ENCODE results near the gene TRIM75.
A peak's percentile ranks its signal among the peaks of the same experiment; 100 is the strongest.
"Not testable (repeated sequence)": the region's sequence is repeated elsewhere in the genome, so short reads cannot be mapped to it uniquely, and the experiment has no call there.

Gene TRIM75

GRCh38 chr4:165053645-165054044 lies at the start of gene TRIM75:
TSS of gene TRIM75 (plus strand) at chr4:165053866. CDS start at chr4:165059148, 5,282 bp downstream.
- DNase-seq (ENCODE audit: low read depth): no peak

GRCh38 chr4:165005352-165005925 lies 48.2 kb upstream of the TRIM75 start:
- DNase-seq (ENCODE audit: low read depth): no peak

GRCh38 chr4:165006456-165006855 lies 47.2 kb upstream of the TRIM75 start:
- no peak for DNase-seq (ENCODE audit: low read depth)

GRCh38 chr4:165006886-165007285 lies 46.8 kb upstream of the TRIM75 start:
- DNase-seq (ENCODE audit: low read depth): no peak

- DNase-seq (ENCODE audit: low read depth): no peak
These were observed 44.0 kb upstream of the TRIM75 start for GRCh38 chr4:165009493-165010227.

GRCh38 chr4:165010487-165010886 lies 43.2 kb upstream of the TRIM75 start:
- no peak for DNase-seq (ENCODE audit: low read depth)

- no peak for DNase-seq (ENCODE audit: low read depth)
These were observed 42.7 kb upstream of the TRIM75 start for GRCh38 chr4:165010991-165011390.

GRCh38 chr4:165011403-165011802 lies 42.3 kb upstream of the TRIM75 start:
- DNase-seq (ENCODE audit: low read depth): no peak

GRCh38 chr4:165013691-165014090 lies 40.0 kb upstream of the TRIM75 start:
- DNase-seq (ENCODE audit: low read depth): no peak

- DNase-seq (ENCODE audit: low read depth): peak; percentile 2
These were observed 36.7 kb upstream of the TRIM75 start for GRCh38 chr4:165016971-165017370.

- DNase-seq (ENCODE audit: low read depth): not testable (repeated sequence)
These were observed 33.7 kb upstream of the TRIM75 start for GRCh38 chr4:165019995-165020394.

GRCh38 chr4:165025782-165026181 lies 27.9 kb upstream of the TRIM75 start:
- not testable (repeated sequence) for DNase-seq (ENCODE audit: low read depth)

GRCh38 chr4:165027762-165028402 lies 25.8 kb upstream of the TRIM75 start:
- DNase-seq (ENCODE audit: low read depth): no peak

- no peak for DNase-seq (ENCODE audit: low read depth)
These were observed 22.0 kb upstream of the TRIM75 start, which contains the start of gene TRIM60 for GRCh38 chr4:165031436-165032211. TSS of gene TRIM60 (plus strand) at chr4:165031999. CDS start at chr4:165040073, 8,074 bp downstream.

GRCh38 chr4:165048170-165048569 lies 5.5 kb upstream of the TRIM75 start:
- DNase-seq (ENCODE audit: low read depth): no peak

GRCh38 chr4:165052627-165053026 lies 1.0 kb upstream of the TRIM75 start:
- no peak for DNase-seq (ENCODE audit: low read depth)

GRCh38 chr4:165055601-165056000 lies 1.9 kb downstream of the TRIM75 start:
- no peak for DNase-seq (ENCODE audit: low read depth)

GRCh38 chr4:165058666-165059065 lies 5.0 kb downstream of the TRIM75 start:
- DNase-seq (ENCODE audit: low read depth): no peak

- no peak for DNase-seq (ENCODE audit: low read depth)
These were observed 5.7 kb downstream of the TRIM75 start for GRCh38 chr4:165059386-165059785.

- no peak for DNase-seq (ENCODE audit: low read depth)
These were observed 7.3 kb downstream of the TRIM75 start for GRCh38 chr4:165060938-165061337.

GRCh38 chr4:165070560-165070959 lies 16.9 kb downstream of the TRIM75 start:
- DNase-seq (ENCODE audit: low read depth): no peak

GRCh38 chr4:165073346-165073745 lies 19.7 kb downstream of the TRIM75 start:
- DNase-seq (ENCODE audit: low read depth): peak; percentile 51
